Measurements from ENCODE around the gene PGGT1B. TPM values are rescaled to one million over a fixed set of nuclear protein-coding genes. Genes with fewer than 3 reads are reported as not detected.

PGGT1B gene
- total and polyA plus RNA-seq, 9 of the 15 experiments (the other 6 are each of a cell fraction or from before 2014, with no cell fraction given), result 5.3 to 33.7 (median 19.8) TPM

GRCh38 chr5:115296124-115297022 is 33.7 kb upstream of the PGGT1B start, which contains the start of gene CCDC112 (continued):
- no peak for TF ChIP-seq E4F1 (CRISPR knock-in tag; IDR thresholded peaks at IDR 0.05; ENCODE audit: borderline replicate concordance)
- no peak for TF ChIP-seq BMI1 (IDR thresholded peaks at IDR 0.05; ENCODE audit: low read length)
- TF ChIP-seq FIP1L1 (IDR thresholded peaks at IDR 0.05; ENCODE audit: low read depth, low read length, poor library complexity, severe bottlenecking), result no peak
- peak; percentile 62 for TF ChIP-seq CXXC5 (CRISPR knock-in tag; IDR thresholded peaks at IDR 0.05)
- no peak for TF ChIP-seq JUND (IDR thresholded peaks at IDR 0.05; ENCODE audit: borderline replicate concordance, low read depth, low read length)
- no peak; the same call in 2 of the 3 replicates for TF ChIP-seq JUND (tag; IDR thresholded peaks at IDR 0.05; ENCODE audit: borderline replicate concordance, low read depth, low read length)
- TF ChIP-seq HDAC1 (IDR thresholded peaks at IDR 0.05), result peak in 1 of 2 experiments; percentile 35; a peak in 1 of 4 replicates
- TF ChIP-seq FOXP4 (CRISPR knock-in tag; IDR thresholded peaks at IDR 0.05; ENCODE audit: borderline replicate concordance), result peak; percentile 87; the same call in 1 of the 2 replicates
- no peak for TF ChIP-seq COPS2 (conservative IDR thresholded peaks at IDR 0.05)
- peak; percentile 53; the same call in 1 of the 2 replicates for TF ChIP-seq ZNF232 (CRISPR knock-in tag; IDR thresholded peaks at IDR 0.05)
- peak; percentile 98 for TF ChIP-seq ZBTB1 (CRISPR knock-in tag; IDR thresholded peaks at IDR 0.05; ENCODE audit: borderline replicate concordance, low read depth)
- TF ChIP-seq TOE1 (IDR thresholded peaks at IDR 0.05; ENCODE audit: borderline replicate concordance), result no peak
- TF ChIP-seq TOE1 (CRISPR knock-in tag; IDR thresholded peaks at IDR 0.05; ENCODE audit: borderline replicate concordance, low read depth), result no peak
- TF ChIP-seq RHOXF2B (CRISPR knock-in tag; conservative IDR thresholded peaks at IDR 0.05), result no peak
- TF ChIP-seq SREBF1 (IDR thresholded peaks at IDR 0.05; ENCODE audit: borderline replicate concordance, low read depth, low read length), result no peak
- TF ChIP-seq SMAD2 (IDR thresholded peaks at IDR 0.05; ENCODE audit: low read depth, low read length), result no peak
- peak; percentile 33; the same call in 1 of the 2 replicates for TF ChIP-seq ZNF395 (CRISPR knock-in tag; IDR thresholded peaks at IDR 0.05)
- TF ChIP-seq CBX1 (IDR thresholded peaks at IDR 0.05; ENCODE audit: low read depth), result 0 out of 2 replicates have a peak, but pooled peaks have one; percentile 26
- peak; percentile 87; the same call in 1 of the 2 replicates for TF ChIP-seq PHF8 (IDR thresholded peaks at IDR 0.05; ENCODE audit: borderline replicate concordance, low read length)
- TF ChIP-seq POLR2B (IDR thresholded peaks at IDR 0.05; ENCODE audit: low read depth, partially characterized antibody), result peak; percentile 58
